ENCODE measurements around the gene VWA1.
"Not testable (repeated sequence)": the region's sequence is repeated elsewhere in the genome, so short reads cannot be mapped to it uniquely, and the experiment has no call there.

Gene VWA1

GRCh38 chr1:1449099-1449739 is 13.7 kb downstream of the VWA1 start, which contains the start of gene ATAD3C:
Gene ATAD3C (plus strand): TSS chr1:1449689. CDS start chr1:1450684, 995 bp downstream.
- no peak within 1 kb of the TSS for H3K4me3 ChIP-seq (ENCODE audit: low read length)
- TF ChIP-seq CTCF (IDR thresholded peaks at IDR 0.05; ENCODE audit: insufficient read depth, low read depth, low read length, missing control alignments), result no peak
- DNase-seq (ENCODE audit: low read depth), result no peak

GRCh38 chr1:1450616-1451015 is 15.1 kb downstream of the VWA1 start:
- not testable (repeated sequence) for DNase-seq (ENCODE audit: low read depth); H3K4me3 ChIP-seq (ENCODE audit: low read length)

DNA sequence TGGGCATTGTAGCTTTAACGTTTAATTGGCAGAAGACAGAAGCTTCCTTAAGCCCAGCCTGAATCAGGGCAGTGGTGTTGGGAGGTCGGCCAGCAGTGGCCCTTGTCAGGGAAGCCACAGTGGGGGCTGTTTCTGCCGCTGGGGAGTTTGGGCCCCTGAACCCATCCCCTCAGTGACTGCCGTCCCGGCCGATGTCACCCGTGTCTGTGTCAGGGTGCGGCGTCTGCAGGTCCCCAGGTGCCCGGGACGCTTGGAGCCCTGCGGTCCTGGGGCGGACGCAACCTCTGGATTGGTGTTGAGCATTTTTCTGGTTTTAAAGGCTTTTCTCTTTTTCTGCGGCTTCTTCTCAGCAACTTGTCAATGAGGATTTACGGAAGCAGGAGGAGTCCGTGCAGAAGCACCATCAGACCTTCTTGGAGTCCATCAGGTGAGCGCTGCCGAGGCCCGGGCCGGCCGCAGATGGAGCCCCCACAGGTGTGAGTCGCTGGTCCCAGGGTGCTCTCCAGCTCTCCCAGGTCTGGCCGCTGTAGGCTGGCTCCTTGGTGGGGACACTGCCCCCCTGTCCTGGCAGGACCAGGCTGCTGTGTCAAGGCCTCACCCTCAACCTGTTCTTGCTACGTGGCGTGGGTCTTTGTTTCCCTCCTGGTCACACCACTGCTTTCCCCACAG is 16.3 kb downstream of the VWA1 start:
- H3K4me3 ChIP-seq (ENCODE audit: low read length), result no peak overlapping the region
- TF ChIP-seq CTCF (IDR thresholded peaks at IDR 0.05; ENCODE audit: insufficient read depth, low read depth, low read length, missing control alignments), result no peak
- DNase-seq (ENCODE audit: low read depth), result no peak

DNA sequence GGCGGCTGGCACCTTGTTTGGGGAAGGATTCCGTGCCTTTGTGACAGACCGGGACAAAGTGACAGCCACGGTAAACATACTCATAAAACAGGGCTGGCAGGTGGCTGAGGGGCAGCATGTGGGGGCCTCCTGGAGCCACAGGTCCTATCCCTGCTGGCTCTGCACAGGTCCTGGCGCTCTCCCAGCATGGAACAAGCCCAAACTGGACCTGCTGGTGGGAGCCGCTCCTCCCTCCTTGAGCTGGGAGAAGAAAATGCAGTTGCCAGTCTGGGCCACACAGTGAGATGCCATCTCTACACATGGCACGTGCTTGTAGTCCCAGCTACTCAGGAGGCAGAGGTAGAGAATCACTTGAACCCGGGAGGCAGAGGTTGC is 16.9 kb downstream of the VWA1 start:
- H3K4me3 ChIP-seq (ENCODE audit: low read length), result not testable (repeated sequence)
- peak; percentile 66 for DNase-seq (ENCODE audit: low read depth)

DNA sequence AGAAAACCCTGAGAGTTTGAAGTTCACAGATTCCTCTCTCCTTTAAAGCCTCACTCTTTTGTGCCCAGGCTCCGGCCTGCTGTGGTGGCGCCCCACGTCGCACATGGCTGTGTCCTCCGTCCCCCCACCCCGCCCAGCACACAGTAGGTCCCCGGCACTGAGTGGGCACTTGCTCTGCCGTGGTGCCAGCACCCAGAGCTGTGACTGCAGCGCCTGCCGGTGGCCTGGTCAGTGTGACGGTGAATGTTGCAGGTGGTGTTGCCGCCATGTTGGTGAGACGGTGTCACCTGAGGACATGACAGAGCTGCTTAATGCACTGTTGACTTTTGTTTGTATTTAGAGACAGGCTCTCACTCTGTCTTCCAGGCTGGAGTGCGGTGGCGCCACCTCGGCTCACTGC is 17.4 kb downstream of the VWA1 start:
- no peak for DNase-seq (ENCODE audit: low read depth)
- no peak overlapping the region for H3K4me3 ChIP-seq (ENCODE audit: low read length)
- no peak for TF ChIP-seq CTCF (IDR thresholded peaks at IDR 0.05; ENCODE audit: insufficient read depth, low read depth, low read length, missing control alignments)

GRCh38 chr1:1454286-1455056 is 19.0 kb downstream of the VWA1 start:
- not testable (repeated sequence) for DNase-seq (ENCODE audit: low read depth); H3K4me3 ChIP-seq (ENCODE audit: low read length)

DNA sequence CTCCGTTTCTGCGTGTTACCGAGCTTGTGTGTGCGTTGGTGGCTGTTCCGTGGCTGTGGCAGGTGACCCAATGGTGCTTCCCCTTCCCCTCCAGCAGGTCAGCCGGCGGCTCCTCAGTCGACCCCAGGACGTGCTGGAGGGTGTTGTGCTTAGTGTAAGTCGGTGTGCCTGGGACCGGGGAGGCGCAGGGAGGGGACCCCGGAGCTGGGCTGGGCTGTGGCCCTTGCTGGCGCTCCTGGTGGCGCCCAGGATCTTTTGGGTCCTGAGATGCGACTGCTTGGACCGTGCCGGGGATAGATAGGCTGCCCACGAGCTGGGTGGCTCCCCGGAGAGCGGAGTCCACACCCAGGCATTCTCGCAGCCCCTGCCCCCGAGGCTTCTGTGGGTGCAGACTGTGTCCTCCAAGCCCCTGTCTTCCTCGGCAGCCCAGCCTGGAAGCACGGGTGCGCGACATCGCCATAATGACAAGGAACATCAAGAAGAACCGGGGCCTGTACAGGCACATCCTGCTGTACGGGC is 19.9 kb downstream of the VWA1 start:
- TF ChIP-seq CTCF (IDR thresholded peaks at IDR 0.05; ENCODE audit: insufficient read depth, low read depth, low read length, missing control alignments), result no peak
- no peak for DNase-seq (ENCODE audit: low read depth)
- H3K4me3 ChIP-seq (ENCODE audit: low read length), result no peak overlapping the region

- not testable (repeated sequence) for H3K4me3 ChIP-seq (ENCODE audit: low read length); DNase-seq (ENCODE audit: low read depth)
These were observed 20.4 kb downstream of the VWA1 start for GRCh38 chr1:1455934-1456333.

- not testable (repeated sequence) for DNase-seq (ENCODE audit: low read depth); H3K4me3 ChIP-seq (ENCODE audit: low read length)
These were observed 21.3 kb downstream of the VWA1 start for GRCh38 chr1:1456683-1457255.

GRCh38 chr1:1459156-1459555 is 23.7 kb downstream of the VWA1 start:
- DNase-seq (ENCODE audit: low read depth); H3K4me3 ChIP-seq (ENCODE audit: low read length): not testable (repeated sequence)

GRCh38 chr1:1459711-1460110 is 24.2 kb downstream of the VWA1 start:
- not testable (repeated sequence) for DNase-seq (ENCODE audit: low read depth); H3K4me3 ChIP-seq (ENCODE audit: low read length)

All from epithelial cell of esophagus (primary cell).